ENCODE data around the gene AUP1. TPM values are rescaled to one million over a fixed set of nuclear protein-coding genes. Genes with fewer than 3 reads are reported as not detected.

AUP1 gene
- total RNA-seq, 2 donors from 2014 or later = 101 to 124 TPM

- no peak for DNase-seq (ENCODE audit: low spot score)
- Histone ChIP-seq H3K4me1 (replicated peaks) (no peaks in the 10 kb centered on the region), H3K4me3 (no peak overlapping the region), H3K27me3 (replicated peaks; ENCODE audit: insufficient read depth) (no peaks in the 10 kb centered on the region), H3K36me3 (no peaks in the 10 kb centered on the region), H3K9me3 (no peaks in the 10 kb centered on the region), H3K27ac (no peak overlapping the region)
- WGBS = 93% methylated on average over 7 of the region's 7 CpGs
- intact Hi-C loops (cut with DNase I) = no loop called here
- TF ChIP-seq POLR2A (IDR thresholded peaks at IDR 0.05) = no peak
- TF ChIP-seq, protein P1, sequence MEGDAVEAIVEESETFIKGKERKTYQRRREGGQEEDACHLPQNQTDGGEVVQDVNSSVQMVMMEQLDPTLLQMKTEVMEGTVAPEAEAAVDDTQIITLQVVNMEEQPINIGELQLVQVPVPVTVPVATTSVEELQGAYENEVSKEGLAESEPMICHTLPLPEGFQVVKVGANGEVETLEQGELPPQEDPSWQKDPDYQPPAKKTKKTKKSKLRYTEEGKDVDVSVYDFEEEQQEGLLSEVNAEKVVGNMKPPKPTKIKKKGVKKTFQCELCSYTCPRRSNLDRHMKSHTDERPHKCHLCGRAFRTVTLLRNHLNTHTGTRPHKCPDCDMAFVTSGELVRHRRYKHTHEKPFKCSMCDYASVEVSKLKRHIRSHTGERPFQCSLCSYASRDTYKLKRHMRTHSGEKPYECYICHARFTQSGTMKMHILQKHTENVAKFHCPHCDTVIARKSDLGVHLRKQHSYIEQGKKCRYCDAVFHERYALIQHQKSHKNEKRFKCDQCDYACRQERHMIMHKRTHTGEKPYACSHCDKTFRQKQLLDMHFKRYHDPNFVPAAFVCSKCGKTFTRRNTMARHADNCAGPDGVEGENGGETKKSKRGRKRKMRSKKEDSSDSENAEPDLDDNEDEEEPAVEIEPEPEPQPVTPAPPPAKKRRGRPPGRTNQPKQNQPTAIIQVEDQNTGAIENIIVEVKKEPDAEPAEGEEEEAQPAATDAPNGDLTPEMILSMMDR (IDR thresholded peaks at IDR 0.05) = no peak
- no peak for TF ChIP-seq POLR2AphosphoS5 (IDR thresholded peaks at IDR 0.05)
These were observed 20.7 kb upstream of the AUP1 start for GRCh38 chr2:74550231-74550630.

GRCh38 chr2:74548900-74549826 is 19.7 kb upstream of the AUP1 start:
- WGBS = 8% methylated on average over 46 of the region's 85 CpGs
- Histone ChIP-seq H3K4me3 (peak overlapping the region; percentile 40 to 44), H3K4me1 (replicated peaks) (no peaks in the 10 kb centered on the region), H3K36me3 (no peaks in the 10 kb centered on the region), H3K27ac (peak overlapping the region; percentile 20 to 49), H3K9me3 (no peaks in the 10 kb centered on the region), H3K27me3 (replicated peaks; ENCODE audit: insufficient read depth) (no peaks in the 10 kb centered on the region)
- DNase-seq (ENCODE audit: low spot score) = peak; percentile 32
- intact Hi-C loops (cut with DNase I) = no loop called here
- TF ChIP-seq POLR2A (IDR thresholded peaks at IDR 0.05) (peak; percentile 28), POLR2AphosphoS5 (IDR thresholded peaks at IDR 0.05) (no peak)

DNA sequence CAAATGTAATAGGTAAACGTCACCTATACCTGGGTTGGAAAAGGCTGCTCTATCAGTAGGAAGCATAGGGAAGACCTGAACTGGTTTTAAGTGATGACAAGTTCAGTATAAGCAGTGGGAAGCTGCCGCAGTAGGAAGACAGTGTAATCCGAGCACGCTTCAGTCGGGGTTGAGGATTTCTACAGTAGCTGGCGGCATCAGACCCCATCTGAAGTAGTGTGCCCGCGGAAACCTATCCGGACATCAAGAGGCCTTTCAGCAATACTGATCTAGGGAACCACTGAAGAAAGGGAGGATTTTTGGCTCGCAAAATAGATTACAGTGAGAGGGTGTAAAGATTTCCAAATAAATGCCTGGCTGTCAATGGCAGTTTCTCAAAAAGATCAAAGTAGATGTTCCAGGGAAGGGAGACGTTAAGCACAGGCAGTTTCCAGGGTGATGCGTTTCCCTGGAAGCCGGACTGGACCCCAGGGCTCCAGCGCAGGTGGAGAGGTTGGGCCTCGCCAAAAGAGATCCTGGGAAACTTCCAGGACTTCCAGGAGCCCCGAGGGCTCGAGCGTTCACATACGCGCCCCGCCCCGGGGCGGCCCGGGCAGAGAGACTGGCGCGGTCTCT is 18.9 kb upstream of the AUP1 start:
- H3K4me1 ChIP-seq (replicated peaks) = no peaks in the 10 kb centered on the region
- TF ChIP-seq POLR2AphosphoS5 (IDR thresholded peaks at IDR 0.05) (no peak), POLR2A (IDR thresholded peaks at IDR 0.05) (no peak)
- TF ChIP-seq, protein P1 (IDR thresholded peaks at IDR 0.05) = no peak
- 8% methylated on average over 26 of the region's 26 CpGs for WGBS
- peak overlapping the region; percentile 20 to 49 for H3K27ac ChIP-seq
- intact Hi-C loops (cut with DNase I) = no loop called here
- H3K36me3 ChIP-seq = no peaks in the 10 kb centered on the region
- DNase-seq (ENCODE audit: low spot score) = no peak
- peak overlapping the region; percentile 40 to 44 for H3K4me3 ChIP-seq
- H3K9me3 ChIP-seq = no peaks in the 10 kb centered on the region
- no peaks in the 10 kb centered on the region for H3K27me3 ChIP-seq (replicated peaks; ENCODE audit: insufficient read depth)

DNA sequence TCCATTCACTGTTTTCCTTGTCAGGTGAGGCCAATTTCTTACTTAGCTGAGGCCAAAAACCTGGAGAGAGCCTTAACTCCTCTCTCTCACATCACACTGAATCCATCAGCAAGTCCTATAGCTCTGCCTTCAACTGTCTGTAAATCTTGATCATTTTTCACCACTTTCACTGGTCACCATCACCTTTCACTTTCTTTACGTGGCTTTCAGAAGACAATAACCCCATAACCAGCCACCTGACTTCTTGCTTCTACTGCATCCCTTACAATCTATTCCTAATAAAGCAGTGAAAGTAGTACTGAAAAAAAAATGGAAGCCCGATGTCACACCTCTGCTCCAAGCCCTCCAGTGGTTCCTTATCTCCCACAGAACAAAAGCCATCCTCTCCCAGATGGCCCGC is 16.5 kb upstream of the AUP1 start:
- 83% methylated on average over 3 of the region's 3 CpGs for WGBS
- H3K4me3 ChIP-seq = no peak overlapping the region
- TF ChIP-seq, protein P1 (IDR thresholded peaks at IDR 0.05) = no peak
- TF ChIP-seq POLR2AphosphoS5 (IDR thresholded peaks at IDR 0.05) (no peak), POLR2A (IDR thresholded peaks at IDR 0.05) (no peak)
- DNase-seq (ENCODE audit: low spot score) = no peak
- no peaks in the 10 kb centered on the region for H3K36me3 ChIP-seq
- H3K27me3 ChIP-seq (replicated peaks; ENCODE audit: insufficient read depth) = no peaks in the 10 kb centered on the region
- no peaks in the 10 kb centered on the region for H3K4me1 ChIP-seq (replicated peaks)
- intact Hi-C loops (cut with DNase I) = no loop called here
- H3K9me3 ChIP-seq = no peaks in the 10 kb centered on the region
- no peak overlapping the region for H3K27ac ChIP-seq

GRCh38 chr2:74544634-74545033 is 15.1 kb upstream of the AUP1 start:
- intact Hi-C loops (cut with DNase I) = no loop called here
- no peaks in the 10 kb centered on the region for H3K36me3 ChIP-seq
- no peaks in the 10 kb centered on the region for H3K9me3 ChIP-seq
- WGBS = 97% methylated on average over 3 of the region's 3 CpGs
- H3K27ac ChIP-seq = no peak overlapping the region
- H3K4me3 ChIP-seq = no peak overlapping the region
- no peaks in the 10 kb centered on the region for H3K27me3 ChIP-seq (replicated peaks; ENCODE audit: insufficient read depth)
- TF ChIP-seq, protein P1 (IDR thresholded peaks at IDR 0.05) = peak in 1 of 4 experiments; percentile 6
- no peak for TF ChIP-seq POLR2AphosphoS5 (IDR thresholded peaks at IDR 0.05)
- no peak for DNase-seq (ENCODE audit: low spot score)
- no peaks in the 10 kb centered on the region for H3K4me1 ChIP-seq (replicated peaks)
